Trophoblast cell (in vitro differentiated cells and primary cell): ENCODE data around the gene KLHL41.

ENCODE experiments used
- DNase-seq, 2 donors: peaks; one replicate each; pipeline ENCODE4 v3.0.0-alpha.2; 2016
- H2AFZ ChIP-seq: 2 replicates; pipeline ENCODE4 v1.6.1; 2013; ENCODE audit warnings: low read length, moderate library complexity, mild to moderate bottlenecking; ENCODE audit not compliant: insufficient read depth, poor library complexity
- H2AK5ac ChIP-seq: 2 replicates; pipeline ENCODE4 v1.6.1; 2013; ENCODE audit warnings: mild to moderate bottlenecking, low read length
- H2BK120ac ChIP-seq: 2 replicates; pipeline ENCODE4 v1.6.1; 2013; ENCODE audit warnings: low read length, mild to moderate bottlenecking, moderate library complexity; ENCODE audit not compliant: insufficient read depth, poor library complexity
- H2BK12ac ChIP-seq: 2 replicates; pipeline ENCODE4 v1.6.1; 2013; ENCODE audit warnings: mild to moderate bottlenecking, low read length, moderate library complexity
- H2BK5ac ChIP-seq: 2 replicates; pipeline ENCODE4 v1.6.1; 2013; ENCODE audit warnings: low read length, low read depth, moderate library complexity, mild to moderate bottlenecking; ENCODE audit not compliant: poor library complexity
- H3K14ac ChIP-seq: 2 replicates; pipeline ENCODE4 v1.6.1; 2013; ENCODE audit warnings: mild to moderate bottlenecking, low read length
- H3K18ac ChIP-seq: 2 replicates; pipeline ENCODE4 v1.6.1; 2013; ENCODE audit warnings: mild to moderate bottlenecking, low read length
- H3K23ac ChIP-seq: 2 replicates; pipeline ENCODE4 v1.6.1; 2013; ENCODE audit warnings: low read length
- H3K27ac ChIP-seq: 2 replicates; pipeline ENCODE4 v1.5.1; 2013; ENCODE audit warnings: low read depth, mild to moderate bottlenecking, inconsistent platforms, low read length, moderate library complexity
- H3K27me3 ChIP-seq: 2 replicates; pipeline ENCODE4 v1.6.1; 2013; ENCODE audit warnings: inconsistent platforms, mild to moderate bottlenecking, low read length, moderate library complexity; ENCODE audit not compliant: insufficient read depth
- H3K36me3 ChIP-seq, 2 experiments: 1 replicate in 1 of 2; 2 replicates in 1 of 2; pipeline ENCODE4 v1.6.1; 2013; ENCODE audit warnings: low read length in 2 of 2, mild to moderate bottlenecking in 2 of 2, moderate library complexity in 1 of 2; ENCODE audit not compliant: insufficient read depth in 2 of 2, control insufficient read depth in 1 of 2
- H3K4ac ChIP-seq: 2 replicates; pipeline ENCODE4 v1.6.1; 2013; ENCODE audit warnings: low read depth, mild to moderate bottlenecking, low read length, moderate library complexity
- H3K4me1 ChIP-seq, 2 experiments: 1 replicate in 1 of 2; 2 replicates in 1 of 2; pipeline ENCODE4 v1.6.1; 2013; ENCODE audit warnings: low read length in 2 of 2, mild to moderate bottlenecking in 2 of 2, moderate library complexity in 1 of 2; ENCODE audit not compliant: insufficient read depth in 2 of 2, control insufficient read depth in 1 of 2
- H3K4me2 ChIP-seq: 2 replicates; pipeline ENCODE4 v1.6.1; 2013; ENCODE audit warnings: inconsistent platforms, mild to moderate bottlenecking, low read length, moderate library complexity
- H3K4me3 ChIP-seq: 2 replicates; pipeline ENCODE4 v1.5.1; 2013; ENCODE audit warnings: mild to moderate bottlenecking, low read depth, low read length, inconsistent platforms
- H3K79me1 ChIP-seq: one replicate; pipeline ENCODE4 v1.6.1; 2013; ENCODE audit warnings: low read length
- H3K79me2 ChIP-seq: 2 replicates; pipeline ENCODE4 v1.6.1; 2013; ENCODE audit warnings: low read length, mild to moderate bottlenecking; ENCODE audit not compliant: control insufficient read depth, insufficient read depth, poor library complexity
- H3K9ac ChIP-seq: 2 replicates; pipeline ENCODE4 v1.6.1; 2013; ENCODE audit warnings: mild to moderate bottlenecking, low read length
- H3K9me3 ChIP-seq: 2 replicates; pipeline ENCODE4 v1.6.1; 2013; ENCODE audit warnings: low read depth, mild to moderate bottlenecking, control low read depth, inconsistent platforms, low read length; ENCODE audit not compliant: insufficient read depth
- H4K12ac ChIP-seq: 2 replicates; pipeline ENCODE4 v1.6.1; 2013; ENCODE audit warnings: low read depth, mild to moderate bottlenecking, low read length, moderate library complexity
- H4K8ac ChIP-seq: 2 replicates; pipeline ENCODE4 v1.6.1; 2013; ENCODE audit warnings: low read depth, mild to moderate bottlenecking, low read length, moderate library complexity
- H4K91ac ChIP-seq: one replicate; pipeline ENCODE4 v1.6.1; 2013; ENCODE audit warnings: low read depth, mild to moderate bottlenecking, low read length, moderate library complexity
- WGBS: extraction: QIAGEN DNeasy Blood & Tissue Kit; methylation state at CpG from one replicate; pipeline ENCODE4 v1.1.7; 2013; ENCODE audit warnings: missing lambda C conversion rate; ENCODE audit not compliant: insufficient read length, insufficient coverage; ENCODE audit errors: extremely low coverage; 5-methylcytosine and 5-hydroxymethylcytosine counted together

The KLHL41 gene

DNA sequence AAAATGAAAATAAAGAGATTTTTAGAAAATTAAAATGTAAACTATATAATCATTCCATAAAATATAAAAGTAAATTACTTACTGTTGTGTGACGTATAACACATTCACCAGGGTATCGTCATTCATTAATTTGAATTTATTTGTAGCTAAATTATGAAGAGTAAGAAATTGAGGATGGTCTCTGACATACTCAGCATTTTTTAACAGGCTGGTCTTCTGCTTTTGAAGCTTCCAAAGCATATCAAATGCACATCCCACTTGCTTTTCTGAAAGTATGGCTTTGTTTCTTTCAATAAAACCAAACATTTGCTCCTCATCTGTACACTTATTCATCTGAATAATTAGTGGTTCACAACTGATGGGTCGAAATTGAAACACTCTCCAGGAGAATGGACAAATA lies 62.1 kb downstream of the KLHL41 start:
- WGBS, result no CpG with 5 or more reads among the region's 3 CpGs
- Histone ChIP-seq H3K23ac (no peak overlapping the region), H3K14ac (no peak overlapping the region), H3K79me1 (peaks cover 4% of the 10 kb centered on the region), H3K4me3 (no peak overlapping the region), H3K9ac (no peak overlapping the region), H2AK5ac (no peak overlapping the region), H3K9me3 (no peaks in the 10 kb centered on the region), H3K18ac (no peak overlapping the region), H3K4me2 (no peak overlapping the region), H2AFZ (no peak overlapping the region), H4K12ac (no peak overlapping the region), H3K27me3 (no peaks in the 10 kb centered on the region), H2BK120ac (no peak overlapping the region), H4K8ac (no peak overlapping the region), H3K27ac (no peak overlapping the region), H3K36me3 (peaks cover 0 to 1% of the 10 kb centered on the region in 2 experiments), H2BK12ac (no peak overlapping the region), H2BK5ac (no peak overlapping the region), H3K4ac (no peak overlapping the region), H4K91ac (no peak overlapping the region), H3K4me1 (no peaks in the 10 kb centered on the region), H3K79me2 (no peaks in the 10 kb centered on the region)
- no peak for DNase-seq

DNA sequence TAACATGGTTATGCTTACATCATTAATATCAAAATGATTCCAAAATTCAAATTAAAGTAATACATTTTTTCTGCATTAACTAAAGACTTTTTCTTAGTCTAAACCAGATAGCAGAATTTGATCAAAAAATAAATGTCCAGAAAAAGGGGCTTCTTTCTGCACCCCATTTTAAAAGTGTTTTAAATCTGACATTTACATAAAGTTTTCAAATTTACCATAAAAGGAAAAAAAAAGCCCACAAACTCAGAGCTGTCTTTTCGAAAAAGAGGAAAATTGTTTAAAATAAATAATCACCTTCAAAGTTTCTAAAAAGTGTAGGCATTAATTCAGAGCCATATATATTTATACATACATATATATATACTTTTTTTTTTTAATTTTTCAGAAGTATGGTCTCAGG lies 62.7 kb downstream of the KLHL41 start:
- no peak overlapping the region for H2AK5ac ChIP-seq
- H3K4me2 ChIP-seq, result no peak overlapping the region
- H4K91ac ChIP-seq, result no peak overlapping the region
- H2BK120ac ChIP-seq, result no peak overlapping the region
- no peak overlapping the region for H3K18ac ChIP-seq
- H2BK5ac ChIP-seq, result no peak overlapping the region
- no peak overlapping the region for H3K9ac ChIP-seq
- no CpG with 5 or more reads among the region's 1 CpG for WGBS
- no peak overlapping the region for H3K4me3 ChIP-seq
- H3K27me3 ChIP-seq, result no peaks in the 10 kb centered on the region
- no peaks in the 10 kb centered on the region for H3K4me1 ChIP-seq
- H2BK12ac ChIP-seq, result no peak overlapping the region
- H3K79me2 ChIP-seq, result no peaks in the 10 kb centered on the region
- DNase-seq, result no peak
- no peak overlapping the region for H2AFZ ChIP-seq
- peaks cover 4% of the 10 kb centered on the region for H3K79me1 ChIP-seq
- no peaks in the 10 kb centered on the region for H3K9me3 ChIP-seq
- no peak overlapping the region for H3K27ac ChIP-seq
- H3K4ac ChIP-seq, result no peak overlapping the region
- peaks cover 0 to 1% of the 10 kb centered on the region in 2 experiments for H3K36me3 ChIP-seq
- H3K23ac ChIP-seq, result no peak overlapping the region
- no peak overlapping the region for H3K14ac ChIP-seq
- no peak overlapping the region for H4K12ac ChIP-seq
- H4K8ac ChIP-seq, result no peak overlapping the region

DNA sequence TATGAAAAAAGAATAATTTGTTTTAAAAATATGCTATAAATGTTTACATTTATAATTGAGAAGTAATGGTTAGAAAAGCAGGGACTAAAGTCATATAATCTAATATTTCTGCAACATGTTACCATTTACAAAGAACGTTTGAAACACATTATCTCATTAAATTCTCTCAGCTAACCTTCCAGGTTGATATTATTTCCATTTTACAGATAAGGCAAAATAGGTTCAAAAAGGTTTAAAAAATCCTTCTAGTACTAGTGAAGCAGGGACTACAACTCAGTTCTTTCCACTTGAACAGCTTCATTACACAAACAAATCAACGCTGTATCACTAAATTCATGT lies 63.3 kb downstream of the KLHL41 start:
- no peak for DNase-seq
- Histone ChIP-seq H3K14ac (no peak overlapping the region), H4K8ac (peak overlapping the region; percentile 73), H3K79me2 (no peaks in the 10 kb centered on the region), H3K9ac (peak overlapping the region; percentile 86), H3K4ac (no peak overlapping the region), H3K4me3 (peak overlapping the region; percentile 71), H2BK5ac (no peak overlapping the region), H2BK120ac (no peak overlapping the region), H4K12ac (no peak overlapping the region), H3K4me2 (peak overlapping the region; percentile 68), H3K23ac (no peak overlapping the region), H3K27ac (no peak overlapping the region), H2BK12ac (no peak overlapping the region), H3K27me3 (no peaks in the 10 kb centered on the region), H3K9me3 (no peaks in the 10 kb centered on the region), H3K18ac (no peak overlapping the region), H2AK5ac (no peak overlapping the region), H3K79me1 (peaks cover 4% of the 10 kb centered on the region), H4K91ac (no peak overlapping the region), H3K4me1 (no peaks in the 10 kb centered on the region), H2AFZ (peak overlapping the region; percentile 14), H3K36me3 (peaks cover 0 to 1% of the 10 kb centered on the region in 2 experiments)
- WGBS, result no CpG with 5 or more reads among the region's 2 CpGs

DNA sequence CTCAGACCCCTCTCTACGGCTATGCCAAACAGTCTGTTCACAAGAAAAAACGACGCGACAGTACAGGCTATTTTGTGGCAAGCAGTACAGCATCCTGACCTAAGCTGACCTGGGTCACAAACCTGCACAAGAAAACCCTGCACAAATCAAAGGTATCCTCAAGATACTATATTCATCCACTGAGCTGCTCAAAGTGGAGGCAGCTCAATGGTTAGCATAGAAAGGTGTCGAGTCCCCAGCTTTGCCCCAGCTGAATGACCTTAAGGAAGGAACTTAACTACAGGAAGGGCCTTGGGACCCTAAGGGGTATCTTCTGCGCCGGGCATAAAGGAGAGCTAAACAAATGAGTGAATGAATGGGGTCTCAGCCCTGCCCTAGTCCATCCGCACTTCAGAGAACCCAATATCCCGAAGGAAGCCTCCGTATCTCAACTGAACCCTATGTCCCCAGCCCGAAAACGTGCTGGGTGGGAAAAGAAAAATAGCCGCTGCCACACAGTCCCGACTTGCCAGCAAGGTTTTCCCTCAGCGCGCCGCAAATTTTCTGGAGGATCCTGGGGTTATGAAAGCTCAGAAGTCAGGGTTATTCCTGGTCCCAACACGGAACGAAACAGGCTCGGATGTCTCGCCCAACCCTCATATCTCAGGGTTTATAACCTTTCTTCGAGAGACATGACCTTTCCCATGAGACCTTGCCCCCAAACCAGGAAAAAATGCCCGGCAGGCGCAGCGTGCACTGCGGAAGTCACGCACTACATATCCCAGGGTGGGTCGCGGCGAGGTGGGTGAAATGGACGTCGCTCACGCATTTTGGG lies 63.9 kb downstream of the KLHL41 start, which contains the start of gene FASTKD1:
TSS of gene FASTKD1 (minus strand) at position 706 of the 814 bp plus-strand sequence. CDS start 1,836 bp downstream, outside the sequence.
- H3K9me3 ChIP-seq, result no peaks in the 10 kb centered on the region
- H3K4me3 ChIP-seq, result peak within 1 kb of the TSS; percentile 71
- peak within 1 kb of the TSS; percentile 31 for H3K27ac ChIP-seq
- peak within 1 kb of the TSS; percentile 73 for H4K8ac ChIP-seq
- H3K14ac ChIP-seq, result peak within 1 kb of the TSS; percentile 50
- no peaks in the 10 kb centered on the region for H3K27me3 ChIP-seq
- H2BK12ac ChIP-seq, result no peak within 1 kb of the TSS
- H3K4me1 ChIP-seq, result no peaks in the 10 kb centered on the region
- H2AFZ ChIP-seq, result peak within 1 kb of the TSS; percentile 14
- DNase-seq, result peak; percentile 77 to 91
- H4K91ac ChIP-seq, result peak within 1 kb of the TSS; percentile 63
- peak within 1 kb of the TSS; percentile 29 for H2BK120ac ChIP-seq
- H2BK5ac ChIP-seq, result peak within 1 kb of the TSS; percentile 59
- no CpG with 5 or more reads among the region's 33 CpGs for WGBS
- H3K4ac ChIP-seq, result peak within 1 kb of the TSS; percentile 6
- no peak within 1 kb of the TSS for H3K23ac ChIP-seq
- peak within 1 kb of the TSS; percentile 86 for H3K9ac ChIP-seq
- H3K36me3 ChIP-seq, result peaks cover 0 to 1% of the 10 kb centered on the region in 2 experiments
- peak within 1 kb of the TSS; percentile 68 for H3K4me2 ChIP-seq
- H2AK5ac ChIP-seq, result no peak within 1 kb of the TSS
- peak within 1 kb of the TSS; percentile 37 for H4K12ac ChIP-seq
- peaks cover 4% of the 10 kb centered on the region for H3K79me1 ChIP-seq
- no peaks in the 10 kb centered on the region for H3K79me2 ChIP-seq
- peak within 1 kb of the TSS; percentile 61 for H3K18ac ChIP-seq
